GM12864 (cell line): ENCODE results near the gene C4BPA.

ENCODE experiments used
- DNase-seq: peaks from one replicate; pipeline ENCODE4 v3.0.0-alpha.2; 2011; ENCODE audit warnings: low read depth
- H3K4me3 ChIP-seq: 2 replicates; pipeline ENCODE4 v1.5.1; 2011; ENCODE audit warnings: mild to moderate bottlenecking, low read depth, low read length, control low read depth
- CTCF ChIP-seq: IDR thresholded peaks from 2 replicates; pipeline ENCODE4 v1.5.1; 2011; ENCODE audit warnings: low read depth, mild to moderate bottlenecking, moderate library complexity, low read length, control low read depth, inconsistent platforms; ENCODE audit errors: missing control alignments

The C4BPA gene

GRCh38 chr1:207084232-207084631 is 19.8 kb upstream of the C4BPA start:
- DNase-seq: no peak
- TF ChIP-seq CTCF: no peak
- H3K4me3 ChIP-seq: no peak overlapping the region

GRCh38 chr1:207084701-207085180 is 19.3 kb upstream of the C4BPA start:
- peak; percentile 53 for DNase-seq
- peak; percentile 65 for TF ChIP-seq CTCF
- H3K4me3 ChIP-seq: no peak overlapping the region

GRCh38 chr1:207085887-207086286 is 18.1 kb upstream of the C4BPA start:
- TF ChIP-seq CTCF: no peak
- DNase-seq: no peak
- H3K4me3 ChIP-seq: no peak overlapping the region

GRCh38 chr1:207088161-207088560 is 15.9 kb upstream of the C4BPA start:
- DNase-seq: no peak
- H3K4me3 ChIP-seq: no peak overlapping the region
- TF ChIP-seq CTCF: no peak

- no peak for TF ChIP-seq CTCF
- no peak within 1 kb of the TSS for H3K4me3 ChIP-seq
- no peak for DNase-seq
Measured at GRCh38 chr1:207088701-207089626, 15.1 kb upstream of the C4BPA start, which contains the start of gene C4BPB. Gene C4BPB (plus strand): TSS chr1:207088860. CDS start chr1:207089532, 672 bp downstream.

- no peak for DNase-seq
- TF ChIP-seq CTCF: no peak
- no peak overlapping the region for H3K4me3 ChIP-seq
Measured at GRCh38 chr1:207089627-207090355, 14.2 kb upstream of the C4BPA start.
